Gastroesophageal sphincter (tissue), 3 donors: ENCODE data around the gene ADGRL2.

Experiments used
- EP300 ChIP-seq: sonication (generic); formaldehyde crosslinking; IDR thresholded peaks from one replicate; pipeline ENCODE4 v1.6.1; 2017; ENCODE audit warnings: antibody characterized with exemption, mild to moderate bottlenecking
- POLR2A ChIP-seq, 2 donors: fragments of 450-650 bp; IDR thresholded peaks; one replicate each; pipeline ENCODE4 v1.6.1; 2017; ENCODE audit warnings: antibody characterized with exemption in 2 of 2, mild to moderate bottlenecking in 2 of 2, moderate library complexity in 1 of 2
- TF ChIP-seq, protein P1 (sequence below), 4 experiments: fragments of 200-600 bp in 2 of 4; fragments of 450-650 bp in 2 of 4; sonication (generic) in 1 of 4; IDR thresholded peaks; one replicate each; pipeline ENCODE4 v1.5.1; 2017 to 2019; ENCODE audit warnings: antibody characterized with exemption in 4 of 4, mild to moderate bottlenecking in 2 of 4, moderate library complexity in 2 of 4

DNA sequence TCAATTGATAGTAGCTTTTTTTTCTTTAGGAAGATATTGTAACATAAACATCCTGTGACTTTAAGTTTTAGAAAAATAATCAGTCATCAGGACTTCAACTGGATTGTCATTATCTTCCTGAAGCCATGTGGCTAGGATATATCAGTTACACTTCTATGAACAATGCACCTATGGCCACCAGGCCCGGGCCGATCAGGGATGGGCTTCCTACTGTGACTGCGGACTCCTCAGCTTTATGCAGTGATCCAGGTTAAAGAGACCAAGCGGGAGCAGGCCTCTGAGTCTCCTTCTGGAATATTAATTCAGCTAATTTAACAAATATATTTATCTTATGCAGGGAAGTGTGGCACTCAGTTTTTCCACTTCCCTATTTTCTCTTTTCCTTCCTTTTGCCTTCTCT lies 200.6 kb downstream of the ADGRL2 start:
- TF ChIP-seq, protein P1, sequence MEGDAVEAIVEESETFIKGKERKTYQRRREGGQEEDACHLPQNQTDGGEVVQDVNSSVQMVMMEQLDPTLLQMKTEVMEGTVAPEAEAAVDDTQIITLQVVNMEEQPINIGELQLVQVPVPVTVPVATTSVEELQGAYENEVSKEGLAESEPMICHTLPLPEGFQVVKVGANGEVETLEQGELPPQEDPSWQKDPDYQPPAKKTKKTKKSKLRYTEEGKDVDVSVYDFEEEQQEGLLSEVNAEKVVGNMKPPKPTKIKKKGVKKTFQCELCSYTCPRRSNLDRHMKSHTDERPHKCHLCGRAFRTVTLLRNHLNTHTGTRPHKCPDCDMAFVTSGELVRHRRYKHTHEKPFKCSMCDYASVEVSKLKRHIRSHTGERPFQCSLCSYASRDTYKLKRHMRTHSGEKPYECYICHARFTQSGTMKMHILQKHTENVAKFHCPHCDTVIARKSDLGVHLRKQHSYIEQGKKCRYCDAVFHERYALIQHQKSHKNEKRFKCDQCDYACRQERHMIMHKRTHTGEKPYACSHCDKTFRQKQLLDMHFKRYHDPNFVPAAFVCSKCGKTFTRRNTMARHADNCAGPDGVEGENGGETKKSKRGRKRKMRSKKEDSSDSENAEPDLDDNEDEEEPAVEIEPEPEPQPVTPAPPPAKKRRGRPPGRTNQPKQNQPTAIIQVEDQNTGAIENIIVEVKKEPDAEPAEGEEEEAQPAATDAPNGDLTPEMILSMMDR (IDR thresholded peaks at IDR 0.05), result no peak
- TF ChIP-seq POLR2A (IDR thresholded peaks at IDR 0.05) (no peak), EP300 (no peak)
